Measurements from ENCODE around the gene SLAIN2.
"Not testable (repeated sequence)": the region's sequence is repeated elsewhere in the genome, so short reads cannot be mapped to it uniquely, and the experiment has no call there.

Gene SLAIN2

DNA sequence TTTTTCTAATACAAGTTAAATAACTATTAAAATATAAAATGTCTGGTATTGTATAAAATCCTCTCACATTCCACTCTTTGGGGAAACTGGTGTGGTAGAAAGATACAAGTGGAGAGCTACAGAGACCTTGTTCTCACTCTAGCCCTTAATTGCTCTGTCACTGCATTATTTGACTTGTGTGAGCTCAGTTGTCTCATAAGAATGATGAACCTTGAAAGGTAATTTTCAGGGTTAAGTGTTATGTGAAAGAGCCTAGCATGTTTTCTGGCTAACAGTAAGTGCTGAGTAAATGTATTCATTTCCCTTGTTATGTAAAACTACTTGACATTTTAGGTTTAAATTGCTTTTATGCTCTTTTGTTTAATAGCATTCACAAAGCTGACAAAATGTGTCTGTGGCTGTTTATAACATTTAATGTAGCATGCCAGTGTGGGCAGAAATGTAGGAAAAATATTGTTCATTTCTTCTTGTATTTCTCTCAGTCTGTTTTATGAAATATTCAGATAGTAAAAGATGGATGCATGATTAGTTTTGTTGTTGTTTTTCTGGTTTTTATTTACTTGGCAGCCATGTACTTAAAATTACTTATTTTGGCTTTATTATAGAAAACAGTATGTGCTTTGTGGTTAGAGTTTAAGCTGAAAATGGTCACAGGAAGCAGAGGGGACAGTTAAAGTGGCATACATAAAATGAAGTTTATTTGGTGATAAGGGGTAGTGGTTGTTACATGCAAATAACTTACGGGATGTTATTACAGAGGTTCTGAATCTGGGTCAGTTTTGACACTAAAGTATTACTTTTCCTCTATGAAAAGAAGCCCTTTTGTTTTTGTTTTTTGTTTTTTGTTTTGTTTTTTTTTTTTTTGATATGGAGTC lies 29.2 kb downstream of the SLAIN2 start:
- no peak for DNase-seq

DNA sequence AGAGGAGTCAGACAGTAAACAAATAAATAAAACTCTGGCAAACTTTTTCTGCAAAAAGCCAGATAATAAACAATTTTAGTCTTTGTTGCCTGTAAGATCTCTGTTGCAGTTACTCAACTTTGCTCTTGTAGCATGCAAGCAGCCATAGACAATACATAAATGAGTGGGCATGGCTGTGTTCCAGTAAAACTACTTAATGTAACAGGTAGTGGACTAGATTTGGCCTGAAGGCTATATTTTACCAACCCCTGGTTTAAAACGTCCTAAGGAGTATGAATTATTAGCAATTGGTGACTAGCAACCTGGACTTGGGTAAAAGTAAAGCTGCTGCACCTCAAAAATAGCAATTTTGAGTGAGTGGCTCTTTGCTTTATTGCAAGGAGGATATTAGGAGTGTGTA lies 30.9 kb downstream of the SLAIN2 start:
- DNase-seq = no peak

DNA sequence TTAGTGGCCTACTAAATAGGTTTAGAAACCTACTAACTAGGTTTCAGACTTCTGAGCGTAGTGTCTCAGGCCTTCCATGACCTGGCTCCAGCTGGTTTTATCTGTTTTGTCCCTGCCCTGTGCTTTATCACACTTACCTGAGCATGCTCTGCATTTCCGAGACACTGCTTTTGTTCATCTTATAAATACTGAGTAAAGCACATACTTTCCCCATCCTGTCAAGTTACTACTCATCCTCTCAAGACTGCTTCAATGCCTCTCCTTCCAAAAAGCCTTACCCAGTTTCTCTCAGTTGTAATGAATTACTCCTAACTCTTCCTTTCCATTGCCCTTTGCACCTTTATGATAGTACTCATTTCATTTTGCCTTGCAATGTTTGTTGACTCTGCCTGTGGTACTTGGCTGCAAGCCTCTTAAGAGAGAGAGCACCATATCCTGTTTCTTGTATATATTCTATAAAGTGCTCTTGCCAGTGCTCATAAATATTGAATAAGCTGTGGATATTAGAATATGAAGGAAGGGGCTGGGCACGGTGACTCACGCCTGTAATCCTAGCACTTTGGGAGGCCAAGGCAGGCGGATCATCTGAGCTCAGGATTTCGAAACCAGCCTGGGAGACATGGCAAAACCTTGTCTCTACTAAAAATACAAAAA lies 34.4 kb downstream of the SLAIN2 start:
- no peak for DNase-seq

DNA sequence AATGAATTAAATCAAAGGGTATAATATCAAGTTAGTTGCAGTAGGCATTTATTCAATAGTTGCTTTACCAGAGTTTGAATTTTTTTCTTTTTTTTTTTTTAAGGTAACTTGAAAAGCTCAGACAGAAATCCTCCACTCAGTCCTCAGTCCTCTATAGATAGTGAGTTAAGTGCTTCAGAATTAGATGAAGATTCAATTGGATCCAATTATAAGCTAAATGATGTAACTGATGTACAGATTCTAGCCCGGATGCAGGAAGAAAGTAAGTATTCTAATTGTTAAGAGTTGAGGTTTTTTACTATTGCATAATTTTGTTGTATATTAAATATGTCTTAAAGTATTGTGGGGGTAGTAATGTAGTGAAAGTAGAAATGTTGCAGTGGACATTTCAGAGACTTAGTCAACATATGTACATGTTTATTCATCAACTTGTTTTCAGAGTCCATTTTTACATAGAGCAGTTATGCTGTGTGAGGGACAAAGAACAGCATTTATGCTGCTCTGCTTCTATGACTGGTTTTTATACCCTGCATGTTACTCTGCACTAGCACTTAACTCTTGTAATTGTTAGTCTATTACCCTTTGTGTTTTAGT lies 38.4 kb downstream of the SLAIN2 start:
- no peak for DNase-seq

DNA sequence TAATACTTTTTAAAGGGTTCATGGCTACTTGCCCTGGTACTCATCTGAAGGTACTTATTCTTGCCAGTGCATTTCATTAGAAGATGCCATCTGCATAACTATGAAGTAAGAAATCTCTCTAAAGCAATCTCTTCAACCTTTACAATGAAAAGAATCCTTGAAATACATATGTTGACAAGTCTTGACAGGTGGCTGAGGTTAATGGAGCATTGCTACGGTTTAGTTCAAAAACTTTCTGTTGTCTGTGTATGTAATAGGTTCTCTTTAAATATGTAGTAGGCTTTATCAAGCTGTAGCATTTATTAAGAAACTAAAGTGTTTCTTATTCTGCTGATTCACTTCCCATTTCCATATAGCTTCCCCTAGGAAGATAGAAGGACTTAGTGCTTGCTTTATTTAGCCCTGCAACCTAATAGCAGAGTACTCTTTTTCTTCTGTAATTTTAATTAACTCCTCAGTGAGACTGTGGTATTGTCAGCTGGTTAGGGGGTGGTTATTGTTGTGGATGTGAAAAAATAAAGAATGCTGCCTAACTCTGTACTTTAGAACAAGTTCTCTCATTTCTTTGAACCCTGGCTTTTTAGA lies 39.3 kb downstream of the SLAIN2 start:
- no peak for DNase-seq

DNA sequence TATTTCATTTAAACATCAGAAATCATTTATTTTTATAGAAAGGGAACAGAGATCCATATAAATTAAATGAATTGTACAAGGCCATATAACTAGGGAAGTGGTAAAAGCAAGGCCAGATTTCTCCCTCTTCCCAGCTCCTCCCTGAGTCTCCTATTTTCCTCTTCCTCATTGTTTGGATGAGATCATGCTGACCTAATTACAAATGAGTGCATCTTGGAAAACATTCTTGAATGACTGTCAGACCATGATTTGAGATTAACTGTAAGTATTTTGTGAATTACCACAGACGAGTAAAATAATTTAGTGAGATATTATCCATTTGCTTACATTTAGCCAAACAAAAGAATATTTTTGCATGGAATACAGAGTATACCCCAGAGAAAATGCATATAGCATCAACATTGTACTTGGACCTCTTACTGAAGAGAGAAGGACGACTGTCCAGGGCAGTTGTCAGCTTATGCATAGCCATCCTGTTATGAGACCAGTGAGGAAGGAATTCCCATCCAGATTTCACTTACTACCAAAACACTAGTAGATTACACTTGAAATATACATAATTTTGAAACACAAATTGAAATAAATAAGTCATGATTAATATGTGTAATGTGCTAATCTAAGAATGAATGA lies 47.3 kb downstream of the SLAIN2 start:
- DNase-seq = no peak

DNA sequence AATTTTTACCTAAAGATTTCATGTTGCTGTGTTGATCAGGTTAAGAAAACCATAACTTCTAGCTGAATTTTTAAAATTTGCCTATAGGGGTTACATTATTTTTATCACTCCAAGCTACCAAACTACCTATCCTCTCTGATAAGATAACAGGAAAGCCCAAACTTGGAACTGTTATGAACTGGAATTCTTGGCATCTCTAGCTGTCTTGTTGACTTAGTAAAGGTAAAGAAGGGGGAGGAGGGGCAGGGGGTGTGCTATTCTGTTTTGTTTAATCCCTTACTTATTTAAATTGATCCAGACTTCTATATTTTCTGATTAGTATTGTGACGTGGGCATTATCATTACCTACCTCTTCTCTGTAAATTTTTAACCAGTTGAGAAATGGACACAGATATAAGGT lies 54.7 kb downstream of the SLAIN2 start:
- DNase-seq = no peak

DNA sequence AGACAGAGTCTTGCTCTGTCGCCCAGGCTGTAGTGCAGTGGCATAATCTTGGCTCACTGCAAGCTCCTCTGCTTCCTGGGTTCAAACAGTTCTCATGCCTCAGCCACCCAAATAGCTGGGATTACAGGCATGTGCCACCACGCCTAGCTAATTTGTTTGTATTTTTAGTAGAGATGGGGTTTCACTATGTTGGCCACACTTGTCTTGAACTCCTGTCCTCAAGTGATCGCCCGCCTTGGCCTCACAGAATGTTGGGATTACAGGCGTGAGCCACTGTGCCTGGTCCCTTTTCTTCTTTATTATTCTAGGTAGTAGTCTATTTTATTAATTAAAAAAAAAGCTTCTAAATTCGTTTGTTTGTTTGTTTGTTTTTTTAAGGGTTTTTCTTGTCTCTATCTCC lies 59.1 kb downstream of the SLAIN2 start:
- no peak for DNase-seq

DNA sequence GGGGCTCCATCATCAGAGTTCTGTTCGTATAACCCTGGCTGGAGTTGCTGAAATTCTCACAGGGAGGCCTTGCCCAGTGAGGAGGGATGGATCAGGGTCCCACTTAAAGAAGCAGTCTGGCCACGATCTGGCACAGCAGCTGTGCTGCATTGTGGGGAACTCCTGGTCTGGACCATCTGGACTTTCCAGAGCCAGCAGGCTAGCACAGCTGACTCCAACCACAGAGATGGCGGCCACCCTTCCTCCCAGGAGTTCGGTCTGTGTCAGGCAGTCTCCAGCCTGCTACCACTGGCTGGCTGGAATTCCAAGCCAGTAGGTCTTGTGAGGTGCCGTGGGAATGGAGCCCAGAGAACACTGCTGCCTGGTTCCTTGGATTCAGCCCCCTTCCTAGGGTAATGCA lies 62.0 kb downstream of the SLAIN2 start:
- DNase-seq = no peak

DNA sequence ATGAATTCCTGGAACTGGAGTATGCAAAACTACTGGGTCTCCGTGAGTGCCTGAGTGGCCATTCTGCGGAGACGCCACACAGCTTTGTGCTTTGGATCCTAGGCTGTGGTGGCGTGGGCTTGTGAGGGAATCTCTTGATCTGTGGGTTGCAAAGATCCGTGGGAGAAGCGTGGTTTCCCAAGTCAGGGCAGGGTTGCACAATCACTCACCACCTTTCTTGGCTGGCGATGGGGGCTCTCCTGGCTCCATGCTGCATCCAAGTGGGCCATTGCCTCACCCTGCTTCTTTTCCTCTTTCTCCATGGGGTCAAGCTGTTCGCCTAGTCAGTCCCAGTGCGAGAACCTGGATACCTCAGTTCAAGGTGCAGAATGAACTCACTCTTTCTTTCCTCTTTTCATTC lies 62.5 kb downstream of the SLAIN2 start:
- no peak for DNase-seq

DNA sequence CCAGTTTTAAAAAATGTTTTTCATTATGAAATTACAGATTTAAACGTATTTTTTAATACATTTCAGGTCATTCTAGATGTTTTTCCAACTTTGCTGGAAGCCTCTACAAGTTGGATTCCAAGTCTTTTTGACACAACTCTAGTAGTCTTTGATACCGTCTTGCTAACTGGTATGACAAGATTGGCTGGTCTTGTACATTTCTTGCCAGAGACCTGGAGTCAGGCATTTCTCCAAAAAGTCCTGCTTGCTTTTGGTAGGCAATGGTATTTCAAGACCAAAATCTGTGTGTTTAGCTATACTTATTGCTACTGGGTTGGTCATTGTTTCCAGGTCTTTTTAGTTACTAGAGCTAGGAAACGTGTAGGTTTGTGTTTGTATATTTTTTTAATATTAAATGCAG lies 64.6 kb downstream of the SLAIN2 start:
- DNase-seq = no peak

DNA sequence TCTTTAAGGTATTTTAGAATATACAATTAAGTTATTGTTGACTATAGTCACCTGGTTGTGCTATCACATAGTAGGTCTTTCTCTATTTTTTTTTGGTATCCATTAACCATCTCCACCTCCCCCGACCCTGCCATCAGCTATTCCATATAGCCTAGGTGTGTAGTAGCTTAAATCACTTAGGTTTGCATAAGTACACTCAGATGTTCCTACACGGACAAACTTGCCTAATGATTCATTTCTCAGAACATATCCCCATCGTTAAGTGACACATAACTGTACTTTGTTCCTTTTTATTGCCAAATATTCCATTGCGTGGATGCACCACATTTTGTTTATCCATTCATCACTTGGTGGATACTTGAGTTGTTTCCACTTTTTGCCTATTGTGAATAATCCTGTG lies 67.9 kb downstream of the SLAIN2 start:
- no peak for DNase-seq

DNA sequence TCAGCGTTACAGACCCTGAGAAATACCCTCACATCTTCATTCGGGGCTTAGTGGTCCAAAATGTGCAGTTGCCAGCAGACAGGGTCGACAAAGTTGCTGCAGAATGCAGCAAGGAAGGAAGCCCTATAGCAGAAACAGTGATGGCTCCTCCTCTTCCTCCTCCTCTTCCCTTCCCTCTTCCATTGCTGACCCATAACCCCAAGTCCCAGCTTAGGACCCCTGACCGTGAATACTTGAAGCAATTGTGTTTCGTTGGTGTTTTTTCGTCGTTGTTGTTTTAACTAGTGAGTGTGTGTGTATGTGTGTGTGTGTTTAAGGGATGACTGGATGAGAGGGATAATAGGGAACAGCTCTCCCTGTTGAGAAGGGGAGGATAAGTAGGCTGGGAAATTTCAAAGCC lies 69.5 kb downstream of the SLAIN2 start:
- DNase-seq = no peak

DNA sequence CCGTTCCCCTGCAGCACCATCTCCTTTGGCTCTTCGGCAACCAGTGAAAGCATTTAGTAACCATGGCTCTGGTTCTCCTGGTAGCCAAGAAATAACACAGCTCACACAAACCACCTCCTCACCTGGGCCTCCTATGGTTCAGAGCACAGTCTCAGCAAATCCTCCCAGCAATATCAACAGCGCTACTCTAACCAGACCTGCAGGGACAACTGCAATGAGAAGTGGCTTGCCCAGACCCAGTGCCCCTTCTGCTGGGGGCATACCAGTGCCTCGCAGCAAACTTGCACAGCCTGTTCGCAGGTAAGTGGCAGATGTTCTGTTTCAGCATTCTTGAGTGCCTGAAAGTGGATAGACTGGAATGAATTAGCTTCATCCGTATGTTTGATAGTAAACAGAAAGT lies 78.8 kb downstream of the SLAIN2 start:
- no peak for DNase-seq

DNA sequence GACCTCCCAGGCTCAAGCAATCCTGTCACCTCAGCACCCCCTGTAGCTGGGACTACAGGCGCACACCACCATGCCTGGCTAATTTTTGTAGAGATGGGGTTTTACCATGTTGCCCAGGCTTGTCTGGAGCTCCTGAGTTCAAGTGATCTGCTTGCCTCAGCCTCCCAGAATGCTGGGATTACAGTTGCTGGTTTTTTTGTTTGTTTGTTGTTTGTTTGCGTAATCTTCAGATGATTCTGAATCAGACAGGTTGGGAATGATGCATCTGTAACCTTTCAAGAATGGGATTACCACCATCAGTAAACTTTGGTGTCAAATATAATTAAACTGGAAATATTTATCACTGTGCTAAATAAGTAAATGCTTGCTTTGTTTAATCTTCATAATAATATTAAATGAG lies 79.8 kb downstream of the SLAIN2 start:
- no peak for DNase-seq

DNA sequence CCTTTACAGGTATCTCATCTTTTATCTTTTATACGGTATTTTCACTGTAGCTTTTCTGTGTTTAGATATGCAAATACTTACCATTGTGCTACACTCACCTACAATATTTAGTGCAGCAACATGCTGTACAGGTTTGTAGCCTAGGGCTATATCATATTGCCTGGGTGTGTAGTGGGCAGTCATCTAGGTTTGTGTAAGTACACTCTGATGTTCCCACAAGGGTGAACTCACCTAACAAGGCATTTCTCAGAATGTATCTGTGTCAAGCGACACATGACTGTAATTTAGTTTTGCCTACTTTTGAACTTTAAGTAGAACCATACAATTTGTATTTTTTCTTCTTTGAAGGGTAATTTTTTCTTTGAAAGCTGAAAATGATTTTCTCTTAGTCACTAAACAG lies 87.6 kb downstream of the SLAIN2 start:
- DNase-seq = no peak

DNA sequence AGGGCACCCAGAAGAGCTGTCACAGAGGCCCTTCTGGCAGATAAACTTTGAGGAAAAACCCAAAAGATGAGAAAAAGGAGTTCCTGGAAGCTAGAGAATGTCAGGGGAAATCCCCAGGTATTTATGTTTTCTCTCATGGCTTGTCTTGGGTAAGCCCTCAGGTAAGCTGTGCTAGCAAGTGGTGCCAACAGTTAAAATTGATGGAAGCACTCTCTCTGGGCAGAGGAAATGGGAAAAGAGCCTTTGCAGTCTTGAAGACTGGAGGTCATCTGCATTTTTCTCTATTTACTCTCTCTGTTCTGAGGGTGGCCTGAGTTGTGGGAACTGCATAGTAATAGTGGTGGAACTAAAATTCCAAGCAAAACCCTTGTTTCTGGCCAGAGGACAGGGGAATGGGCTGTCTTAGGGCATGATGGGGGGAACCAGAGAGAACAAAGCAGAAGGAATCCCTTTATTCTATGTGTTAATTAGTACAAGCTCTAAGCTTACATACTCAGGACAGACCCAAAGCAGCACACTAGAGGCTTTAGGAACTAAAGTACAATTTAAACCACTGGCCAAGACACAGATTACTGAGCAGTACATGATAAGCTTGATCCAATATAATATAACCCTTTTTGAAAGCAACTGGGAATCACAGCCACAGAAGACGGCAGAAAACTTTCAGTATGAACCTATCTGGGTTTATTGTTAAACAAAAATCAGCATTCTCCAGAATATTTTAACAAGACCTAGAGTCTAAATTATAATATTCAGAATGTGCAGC lies 88.6 kb downstream of the SLAIN2 start:
- DNase-seq = no peak

DNA sequence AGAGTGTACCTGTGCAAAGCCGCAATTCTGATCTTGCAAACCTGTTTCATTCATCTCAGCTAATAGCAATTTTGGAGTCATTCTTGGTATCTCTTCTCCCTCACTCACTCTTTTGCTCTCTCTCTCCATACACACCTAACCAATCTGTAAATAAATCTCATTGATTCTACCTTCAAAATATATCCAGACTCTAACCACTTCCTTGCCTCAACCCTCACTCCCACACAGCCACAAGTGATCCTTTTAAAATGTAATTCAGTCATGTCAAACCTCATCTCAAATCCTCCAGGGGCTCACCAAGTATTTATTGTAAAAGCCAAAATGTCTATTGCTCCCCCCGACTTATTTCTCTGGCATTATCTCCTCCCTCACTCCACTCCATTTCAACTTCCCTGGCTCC lies 90.1 kb downstream of the SLAIN2 start:
- DNase-seq = no peak

DNA sequence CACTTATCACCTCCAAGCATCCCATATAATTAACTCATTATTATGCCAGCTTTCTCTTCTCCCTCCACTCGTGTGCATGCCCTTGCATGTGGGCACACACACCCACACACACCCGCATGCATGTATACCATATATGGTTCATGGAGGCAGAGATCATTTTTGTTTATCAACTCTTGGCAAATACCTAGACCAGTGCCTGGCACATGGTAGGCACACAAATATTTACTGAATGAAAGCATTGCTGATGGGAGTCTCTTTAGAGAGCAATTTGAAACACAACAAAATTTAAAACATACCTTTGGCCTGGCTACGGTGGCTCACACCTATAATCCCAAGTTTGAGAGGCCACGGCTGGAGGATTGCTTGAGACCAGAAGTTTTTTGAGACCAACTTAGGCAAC lies 90.7 kb downstream of the SLAIN2 start:
- DNase-seq = no peak

DNA sequence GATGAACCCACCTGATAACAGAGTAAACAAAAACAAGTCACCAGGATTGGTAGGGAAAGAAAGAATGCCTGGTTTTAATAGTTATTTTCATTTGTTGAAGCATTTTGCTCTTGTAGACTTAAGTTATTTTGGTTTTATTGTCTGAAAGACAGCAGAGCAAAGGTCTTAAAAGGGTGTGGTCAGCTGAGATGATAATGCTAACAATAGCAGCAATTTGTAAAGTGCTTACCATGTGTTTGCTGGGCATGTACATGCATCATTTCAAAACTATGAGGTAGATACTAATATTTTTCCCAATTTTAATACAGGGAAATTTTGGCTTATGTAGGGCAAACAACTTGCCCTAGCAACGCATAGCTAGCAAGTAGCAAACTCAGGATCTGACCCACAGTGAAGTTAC lies 95.0 kb downstream of the SLAIN2 start:
- DNase-seq = no peak

DNA sequence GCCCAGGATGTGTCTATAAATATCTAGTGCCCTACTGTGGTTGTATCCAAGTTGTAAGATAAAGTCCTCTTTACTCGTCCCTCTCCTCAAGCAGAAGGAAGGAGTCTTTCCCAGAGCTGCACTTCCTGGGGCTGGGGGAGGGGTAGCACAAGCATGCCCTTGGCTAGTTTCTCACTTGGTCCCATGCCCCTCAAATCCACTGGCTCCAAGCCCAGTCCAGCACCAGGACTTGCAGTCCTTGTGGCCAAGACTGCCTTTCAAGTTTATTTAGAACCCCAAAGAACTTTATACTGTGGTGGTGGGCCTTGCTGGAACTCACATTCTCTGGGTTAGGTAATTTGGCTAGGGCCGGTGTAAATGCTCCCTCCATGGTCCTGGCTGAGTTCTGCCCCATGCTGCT lies 98.7 kb downstream of the SLAIN2 start:
- DNase-seq = no peak

DNA sequence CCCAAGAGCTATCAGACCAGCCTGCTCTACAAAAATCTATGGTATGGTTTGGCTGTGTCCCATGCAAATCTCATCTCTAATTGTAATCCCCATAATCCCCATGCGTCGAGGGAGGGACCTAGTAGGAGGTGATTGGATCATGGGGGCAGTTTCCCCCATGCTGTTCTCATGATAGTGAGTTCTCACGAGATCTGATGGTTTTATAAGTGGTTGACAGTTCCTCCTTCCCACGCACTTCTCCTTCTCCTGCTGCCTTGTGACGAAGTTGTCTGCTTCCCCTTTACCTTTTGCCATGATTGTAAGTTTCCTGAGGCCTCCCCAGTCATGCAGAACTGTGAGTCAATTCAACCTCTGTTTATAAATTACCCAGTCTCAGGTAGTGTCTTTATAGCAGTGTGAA lies 99.6 kb downstream of the SLAIN2 start:
- DNase-seq = not testable (repeated sequence)

DNA sequence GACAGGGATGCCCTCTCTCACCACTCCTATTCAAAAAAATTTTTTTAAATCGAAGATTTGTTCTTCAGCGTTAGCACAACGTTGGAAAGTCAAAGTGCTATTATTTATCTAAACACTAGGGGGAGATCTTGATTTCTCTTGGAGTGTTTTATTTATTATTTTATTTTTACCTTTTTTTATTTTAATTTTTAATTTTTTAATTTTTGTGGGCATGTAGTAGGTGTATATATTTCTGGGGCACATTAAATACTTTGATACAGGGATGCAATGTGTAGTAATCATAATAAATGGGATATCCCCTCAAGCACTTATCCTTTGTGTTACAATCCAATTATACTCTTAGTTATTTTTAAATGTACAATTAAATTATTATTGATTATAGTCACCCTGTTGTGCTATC lies 104.4 kb downstream of the SLAIN2 start:
- peak in 1 of 2 donors; percentile 28 for DNase-seq

Data from CD4-positive, alpha-beta T cell treated with Interferon alpha-2 for 1 hour (primary cell).